HepG2 (cell line): ENCODE measurements around the gene RASSF7. TPM values are rescaled to one million over a fixed set of nuclear protein-coding genes. Genes with fewer than 3 reads are reported as not detected.

ENCODE experiments used
- AGO2 ChIP-seq: fragments of 200-400 bp; formaldehyde crosslinking; optimal IDR thresholded peaks from 2 replicates; pipeline ENCODE3; 2017; ENCODE audit warnings: mild to moderate bottlenecking, low read depth, low read length, moderate library complexity
- CBX5 ChIP-seq: sonication (generic); formaldehyde crosslinking; IDR thresholded peaks from 2 replicates; pipeline ENCODE4 v1.4.0; 2020; ENCODE audit warnings: missing genetic modification reagents, borderline replicate concordance
- HMG20A ChIP-seq: IDR thresholded peaks from 2 replicates; pipeline ENCODE4 v1.6.1; 2016; ENCODE audit warnings: borderline replicate concordance
- HMG20B ChIP-seq: conservative IDR thresholded peaks from 2 replicates; pipeline ENCODE4 v1.6.1; 2016; ENCODE audit warnings: missing genetic modification reagents, missing compliant biosample characterization
- MEIS2 ChIP-seq: sonication (generic); formaldehyde crosslinking; IDR thresholded peaks from 2 replicates; pipeline ENCODE4 v1.9.0; 2021; ENCODE audit warnings: mild to moderate bottlenecking, missing genetic modification reagents
- NFKB2 ChIP-seq: sonication (generic); formaldehyde crosslinking; IDR thresholded peaks from 2 replicates; pipeline ENCODE4 v1.4.0; 2020; ENCODE audit warnings: missing genetic modification reagents, borderline replicate concordance
- NFYB ChIP-seq: sonication (generic); formaldehyde crosslinking; IDR thresholded peaks from 2 replicates; pipeline ENCODE4 v1.4.0; 2020; ENCODE audit warnings: missing genetic modification reagents
- NRL ChIP-seq: sonication (generic); formaldehyde crosslinking; IDR thresholded peaks from 2 replicates; pipeline ENCODE4 v1.5.0; 2020; ENCODE audit warnings: missing genetic modification reagents, mild to moderate bottlenecking, moderate library complexity, borderline replicate concordance
- RBFOX2 ChIP-seq: fragments of 200-400 bp; formaldehyde crosslinking; IDR thresholded peaks from 2 replicates; pipeline ENCODE4 v1.6.1; 2017; ENCODE audit warnings: low read depth, mild to moderate bottlenecking, low read length
- RORA ChIP-seq: sonication (generic); formaldehyde crosslinking; IDR thresholded peaks from 2 replicates; pipeline ENCODE4 v1.5.0; 2020; ENCODE audit warnings: mild to moderate bottlenecking, missing genetic modification reagents, moderate library complexity
- ZBTB25 ChIP-seq: IDR thresholded peaks from 2 replicates; pipeline ENCODE4 v1.6.1; 2018; ENCODE audit warnings: missing genetic modification reagents
- ZBTB38 ChIP-seq: sonication (generic); formaldehyde crosslinking; IDR thresholded peaks from 2 replicates; pipeline ENCODE4 v1.5.1; 2020; ENCODE audit warnings: mild to moderate bottlenecking, missing genetic modification reagents
- ZKSCAN1 ChIP-seq: fragments of 150-350 bp; IDR thresholded peaks from 2 replicates; pipeline ENCODE4 v1.6.1; 2014; ENCODE audit warnings: low read length
- ZNF205 ChIP-seq: IDR thresholded peaks from 2 replicates; pipeline ENCODE4 v1.6.1; 2018; ENCODE audit warnings: missing biosample characterization, missing genetic modification reagents
- ZNF547 ChIP-seq: sonication (generic); formaldehyde crosslinking; IDR thresholded peaks from 2 replicates; pipeline ENCODE4 v1.5.1; 2020; ENCODE audit warnings: mild to moderate bottlenecking, missing genetic modification reagents
- ZNF766 ChIP-seq: sonication (generic); formaldehyde crosslinking; IDR thresholded peaks from 2 replicates; pipeline ENCODE4 v1.5.0; 2020; ENCODE audit warnings: missing genetic modification reagents, borderline replicate concordance
- ZNF850 ChIP-seq: sonication (generic); formaldehyde crosslinking; conservative IDR thresholded peaks from 2 replicates; pipeline ENCODE4 v1.9.0; 2021; ENCODE audit warnings: mild to moderate bottlenecking, missing genetic modification reagents
- polyA plus RNA-seq, 8 experiments: library from polyadenylated mRNA; depleted of rRNA in 3 of 8; stranded (reverse) in 7 of 8; unstranded in 1 of 8; fragments of >200 nt; fragmentation: Illumina TruSeq in 4 of 8; extraction: Trizol in 4 of 8; gene quantifications; 2 replicates each; pipeline versions ENCODE4 v1.2.1 to v1.2.3, GENCODE V29; 2011 to 2016; ENCODE audit warnings: low read depth in 4 of 8, missing spikeins in 1 of 8, mixed read lengths in 1 of 8; ENCODE audit not compliant: insufficient read depth in 1 of 8
- total RNA-seq, 5 experiments: library from RNA; depleted of rRNA; stranded (reverse); fragments of >200 nt; fragmentation: Illumina TruSeq; extraction: Trizol; gene quantifications; 2 replicates each; pipeline ENCODE4 v1.2.3, GENCODE V29; 2016; ENCODE audit warnings: low read depth in 1 of 5
- TF ChIP-seq, protein P1 (sequence below): sonication (generic); formaldehyde crosslinking; conservative IDR thresholded peaks from 2 replicates; pipeline ENCODE4 v1.8.0; 2022; ENCODE audit warnings: mild to moderate bottlenecking, moderate library complexity, missing genetic modification reagents

Gene RASSF7
- total and polyA plus RNA-seq, 2 of the 13 experiments (the other 11 are each of a cell fraction or from before 2014, with no cell fraction given), result 20.2 to 28.6 TPM

DNA sequence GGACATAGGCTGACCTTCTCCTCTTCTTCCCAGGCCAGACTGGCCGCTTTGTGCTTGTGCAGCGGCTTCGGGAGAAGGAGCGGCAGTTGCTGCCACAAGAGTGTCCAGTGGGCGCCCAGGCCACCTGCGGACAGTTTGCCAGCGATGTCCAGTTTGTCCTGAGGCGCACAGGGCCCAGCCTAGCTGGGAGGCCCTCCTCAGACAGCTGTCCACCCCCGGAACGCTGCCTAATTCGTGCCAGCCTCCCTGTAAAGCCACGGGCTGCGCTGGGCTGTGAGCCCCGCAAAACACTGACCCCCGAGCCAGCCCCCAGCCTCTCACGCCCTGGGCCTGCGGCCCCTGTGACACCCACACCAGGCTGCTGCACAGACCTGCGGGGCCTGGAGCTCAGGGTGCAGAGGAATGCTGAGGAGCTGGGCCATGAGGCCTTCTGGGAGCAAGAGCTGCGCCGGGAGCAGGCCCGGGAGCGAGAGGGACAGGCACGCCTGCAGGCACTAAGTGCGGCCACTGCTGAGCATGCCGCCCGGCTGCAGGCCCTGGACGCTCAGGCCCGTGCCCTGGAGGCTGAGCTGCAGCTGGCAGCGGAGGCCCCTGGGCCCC is 1.4 kb downstream of the RASSF7 start (continued):
- TF ChIP-seq RORA, result no peak
- peak; percentile 53 for TF ChIP-seq AGO2
- no peak for TF ChIP-seq ZNF547
- no peak for TF ChIP-seq ZNF205
- no peak for TF ChIP-seq ZKSCAN1
- no peak for TF ChIP-seq HMG20B (CRISPR knock-in tag)
- no peak for TF ChIP-seq ZBTB25 (CRISPR knock-in tag)
- TF ChIP-seq ZBTB38 (CRISPR knock-in tag), result 0 out of 2 replicates have a peak, but pooled peaks have one; percentile 16
- TF ChIP-seq ZNF850 (CRISPR knock-in tag), result no peak
- TF ChIP-seq HMG20A (CRISPR knock-in tag), result no peak
- TF ChIP-seq NFYB (CRISPR knock-in tag), result no peak
- TF ChIP-seq NFKB2 (CRISPR knock-in tag), result no peak
- TF ChIP-seq, protein P1, sequence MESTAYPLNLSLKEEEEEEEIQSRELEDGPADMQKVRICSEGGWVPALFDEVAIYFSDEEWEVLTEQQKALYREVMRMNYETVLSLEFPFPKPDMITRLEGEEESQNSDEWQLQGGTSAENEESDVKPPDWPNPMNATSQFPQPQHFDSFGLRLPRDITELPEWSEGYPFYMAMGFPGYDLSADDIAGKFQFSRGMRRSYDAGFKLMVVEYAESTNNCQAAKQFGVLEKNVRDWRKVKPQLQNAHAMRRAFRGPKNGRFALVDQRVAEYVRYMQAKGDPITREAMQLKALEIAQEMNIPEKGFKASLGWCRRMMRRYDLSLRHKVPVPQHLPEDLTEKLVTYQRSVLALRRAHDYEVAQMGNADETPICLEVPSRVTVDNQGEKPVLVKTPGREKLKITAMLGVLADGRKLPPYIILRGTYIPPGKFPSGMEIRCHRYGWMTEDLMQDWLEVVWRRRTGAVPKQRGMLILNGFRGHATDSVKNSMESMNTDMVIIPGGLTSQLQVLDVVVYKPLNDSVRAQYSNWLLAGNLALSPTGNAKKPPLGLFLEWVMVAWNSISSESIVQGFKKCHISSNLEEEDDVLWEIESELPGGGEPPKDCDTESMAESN (CRISPR knock-in tag), result no peak
- TF ChIP-seq CBX5 (CRISPR knock-in tag), result no peak
- TF ChIP-seq ZNF766 (CRISPR knock-in tag), result no peak
- TF ChIP-seq RBFOX2, result peak; percentile 70; the same call in 1 of the 2 replicates
- TF ChIP-seq MEIS2 (CRISPR knock-in tag), result no peak
- TF ChIP-seq NRL (CRISPR knock-in tag), result no peak
- TF ChIP-seq, all 625 proteins: peak for 5
